ENCODE data around the gene ABHD1. TPM values are rescaled to one million over a fixed set of nuclear protein-coding genes. Genes with fewer than 3 reads are reported as not detected.
A peak's percentile ranks its signal among the peaks of the same experiment; 100 is the strongest.
"Not testable (repeated sequence)": the region's sequence is repeated elsewhere in the genome, so short reads cannot be mapped to it uniquely, and the experiment has no call there.

ABHD1 gene
- total RNA-seq, 1 experiment from 2014 or later = not detected

DNA sequence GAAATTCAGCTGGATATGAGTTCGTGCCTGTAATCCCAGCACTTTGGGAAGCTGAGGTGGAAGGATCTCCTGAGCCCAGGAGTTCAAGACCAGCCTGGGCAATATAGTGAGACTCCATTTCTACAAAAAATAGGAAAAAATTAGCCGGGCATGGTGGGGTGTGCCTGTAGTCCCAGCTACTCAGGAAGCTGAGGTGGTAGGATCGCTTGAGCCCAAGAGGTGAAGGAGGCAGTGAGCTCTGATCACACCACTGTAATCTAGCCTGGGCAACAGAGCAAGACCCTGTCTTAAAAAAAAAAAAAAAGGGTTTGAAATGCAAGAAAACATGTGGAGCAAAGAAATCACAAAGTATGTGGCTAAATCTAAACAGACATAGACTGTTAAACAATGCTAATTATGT, 14.5 kb upstream of the ABHD1 start:
- H3K9me3 ChIP-seq (replicated peaks) = no peaks in the 10 kb centered on the region; the same call in 1 of the 2 replicates
- H3K27ac ChIP-seq = no peak overlapping the region
- no peaks in the 10 kb centered on the region for H3K4me1 ChIP-seq (replicated peaks)
- DNase-seq (ENCODE audit: low read depth in 1 of 2, low spot score in 2 of 2) = no peak
- H3K4me3 ChIP-seq = no peak overlapping the region
- H3K36me3 ChIP-seq = no peaks in the 10 kb centered on the region
- no peaks in the 10 kb centered on the region for H3K27me3 ChIP-seq (replicated peaks)

DNA sequence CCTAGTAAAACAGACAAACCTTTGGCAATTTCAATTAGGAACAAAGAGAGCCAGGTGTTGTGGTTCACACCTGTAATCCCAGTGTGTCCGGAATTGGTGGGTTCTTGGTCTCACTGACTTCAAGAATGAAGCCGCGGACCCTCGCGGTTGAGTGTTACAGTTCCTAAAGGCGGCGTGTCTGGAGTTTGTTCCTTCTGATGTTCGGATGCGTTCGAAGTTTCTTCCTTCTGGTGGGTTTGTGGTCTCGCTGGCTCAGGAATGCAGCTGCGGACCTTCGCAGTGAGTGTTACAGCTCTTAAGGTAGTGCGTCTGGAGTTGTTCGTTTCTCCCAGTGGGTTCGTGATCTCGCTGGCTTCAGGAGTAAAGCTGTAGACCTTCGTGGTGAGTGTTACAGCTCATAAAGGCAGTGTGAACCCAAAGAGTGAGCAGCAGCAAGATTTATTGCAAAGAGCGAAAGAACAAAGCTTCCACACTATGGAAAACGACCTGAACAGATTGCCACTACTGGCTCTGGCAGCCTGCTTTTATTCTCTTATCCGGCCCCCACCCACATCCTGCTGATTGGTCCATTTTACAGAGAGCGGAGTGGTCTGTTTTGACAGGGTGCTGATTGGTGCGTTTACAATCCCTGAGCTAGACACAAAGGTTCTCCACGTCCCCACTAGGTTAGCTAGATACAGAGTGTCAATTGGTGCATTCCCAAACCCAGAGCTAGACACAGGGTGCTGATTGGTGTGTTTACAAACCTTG, 12.8 kb upstream of the ABHD1 start:
- H3K4me1 ChIP-seq (replicated peaks); DNase-seq (ENCODE audit: low read depth in 1 of 2, low spot score in 2 of 2); H3K27ac ChIP-seq; H3K9me3 ChIP-seq (replicated peaks); H3K4me3 ChIP-seq; H3K27me3 ChIP-seq (replicated peaks); H3K36me3 ChIP-seq: not testable (repeated sequence)

DNA sequence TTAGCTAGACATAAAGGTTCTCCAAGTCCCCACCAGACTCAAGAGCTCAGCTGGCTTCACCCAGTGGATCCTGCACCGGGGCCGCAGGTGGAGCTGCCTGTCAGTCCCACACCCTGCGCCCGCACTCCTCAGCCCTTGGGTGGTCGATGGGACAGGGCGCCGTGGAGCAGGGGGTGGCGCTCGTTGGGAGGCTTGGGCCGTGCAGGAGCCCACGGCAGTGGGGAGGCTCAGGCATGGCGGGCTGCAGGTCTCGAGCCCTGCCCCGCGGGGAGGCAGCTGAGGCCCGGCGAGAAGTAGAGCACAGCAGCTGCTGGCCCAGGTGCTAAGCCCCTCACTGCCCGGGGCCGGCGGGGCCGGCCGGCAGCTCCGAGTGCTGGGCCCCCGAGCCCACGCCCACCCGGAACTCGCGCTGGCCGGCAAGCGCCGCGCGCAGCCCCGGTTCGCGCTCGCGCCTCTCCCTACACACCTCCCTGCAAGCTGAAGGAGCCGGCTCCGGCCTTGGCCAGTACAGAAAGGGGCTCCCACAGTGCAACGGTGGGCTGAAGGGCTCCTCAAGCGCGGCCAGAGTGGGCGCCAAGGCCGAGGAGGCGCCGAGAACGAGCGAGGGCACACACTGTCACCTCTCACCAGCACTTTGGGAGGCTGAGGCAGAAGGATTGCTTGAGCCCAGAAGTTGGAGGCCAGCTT, 12.1 kb upstream of the ABHD1 start:
- H3K36me3 ChIP-seq; DNase-seq (ENCODE audit: low read depth in 1 of 2, low spot score in 2 of 2); H3K4me1 ChIP-seq (replicated peaks); H3K4me3 ChIP-seq; H3K27ac ChIP-seq; H3K27me3 ChIP-seq (replicated peaks); H3K9me3 ChIP-seq (replicated peaks): not testable (repeated sequence)

DNA sequence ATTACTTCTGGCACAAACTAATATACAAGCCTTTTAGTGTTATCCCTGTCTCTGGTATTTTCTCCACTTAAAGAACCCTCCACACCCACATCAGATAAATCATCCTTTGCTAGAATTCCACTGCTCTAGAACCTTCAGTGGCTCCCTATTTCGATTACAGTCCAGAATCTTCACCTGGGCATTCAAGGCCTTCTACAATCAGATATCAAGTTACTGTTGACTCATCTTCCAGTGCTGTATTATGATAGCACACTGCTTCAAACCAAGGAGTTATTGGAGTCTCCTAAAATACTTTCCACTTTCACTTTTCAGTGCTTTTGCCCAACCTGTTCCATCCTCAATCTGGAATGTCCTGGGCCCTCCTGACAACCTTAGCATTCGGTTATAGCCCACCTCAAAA, 8.1 kb upstream of the ABHD1 start:
- Histone ChIP-seq H3K4me1 (replicated peaks) (peaks cover 9% of the 10 kb centered on the region), H3K36me3 (no peaks in the 10 kb centered on the region), H3K9me3 (replicated peaks) (no peaks in the 10 kb centered on the region), H3K27ac (no peak overlapping the region), H3K4me3 (no peak overlapping the region), H3K27me3 (replicated peaks) (peaks cover 19% of the 10 kb centered on the region)
- no peak for DNase-seq (ENCODE audit: low read depth in 1 of 2, low spot score in 2 of 2)

DNA sequence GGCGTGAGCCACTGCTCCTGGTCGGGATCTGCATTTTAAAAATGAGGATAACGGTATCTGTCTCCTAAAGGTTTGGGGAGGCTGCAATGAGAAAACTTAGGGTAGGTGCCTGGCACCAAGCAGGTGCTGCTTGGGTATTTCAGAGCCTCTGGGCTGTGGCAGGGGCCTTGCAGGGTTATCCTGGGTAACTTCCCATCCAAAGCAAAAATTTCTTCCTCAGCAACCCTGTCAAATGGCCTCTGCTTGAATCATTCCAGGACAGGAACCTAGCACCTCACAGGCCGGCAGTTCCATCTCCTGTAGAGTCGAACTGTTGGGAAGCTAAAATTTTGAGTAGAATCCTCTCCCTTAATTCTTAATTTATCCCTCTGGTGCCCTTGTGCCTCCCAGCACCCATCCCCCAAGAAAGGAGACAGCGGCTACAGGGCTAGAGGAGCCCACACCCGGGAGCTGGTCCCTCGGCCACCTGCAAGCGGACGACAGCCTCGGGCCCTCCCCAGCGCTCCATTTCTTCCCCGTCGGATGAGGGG, 5.6 kb upstream of the ABHD1 start:
- no peaks in the 10 kb centered on the region for H3K9me3 ChIP-seq (replicated peaks)
- no peak for DNase-seq (ENCODE audit: low read depth in 1 of 2, low spot score in 2 of 2)
- no peaks in the 10 kb centered on the region for H3K36me3 ChIP-seq
- H3K27ac ChIP-seq = no peak overlapping the region
- H3K27me3 ChIP-seq (replicated peaks) = peaks cover 19% of the 10 kb centered on the region
- no peak overlapping the region for H3K4me3 ChIP-seq
- H3K4me1 ChIP-seq (replicated peaks) = peaks cover 15% of the 10 kb centered on the region

DNA sequence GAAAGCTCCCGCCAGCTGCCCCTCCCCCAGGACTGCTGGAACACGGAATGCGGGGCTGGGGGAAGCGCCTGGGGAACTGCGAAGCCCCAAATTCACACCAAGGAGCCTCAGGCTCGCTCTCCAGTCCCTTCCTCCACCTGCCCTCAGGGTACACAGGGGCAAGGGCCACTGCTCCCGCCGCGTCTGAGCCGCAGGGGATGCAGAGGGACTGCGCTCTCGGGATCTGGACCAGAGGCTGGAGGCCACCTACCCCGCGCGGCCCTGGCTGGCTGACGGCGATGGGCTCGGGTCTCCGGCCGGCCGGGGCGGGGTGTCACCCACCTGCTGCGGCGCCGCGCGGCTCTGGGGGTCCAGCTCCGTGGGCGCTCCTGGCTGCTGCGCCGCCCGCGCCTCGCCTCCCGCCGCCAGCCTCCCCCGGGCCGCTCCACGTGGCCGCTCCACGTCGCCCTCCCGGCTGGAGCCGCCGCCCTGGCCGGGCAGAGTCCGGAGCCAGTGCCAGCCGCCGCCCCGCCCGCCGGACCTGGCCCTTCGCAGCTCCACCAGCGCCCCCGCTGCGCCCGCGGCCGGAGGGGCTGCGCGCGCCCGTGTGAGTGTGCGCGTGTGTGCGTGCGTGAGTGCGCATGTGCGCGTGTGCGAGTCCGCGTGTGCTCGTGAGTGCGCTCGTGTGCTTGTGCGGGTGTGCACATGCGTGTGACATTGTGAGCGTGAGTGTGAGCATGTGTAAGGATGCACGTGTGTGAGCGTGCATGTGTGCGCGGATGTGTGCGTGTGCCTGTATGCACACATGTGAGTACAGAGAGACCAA, 4.9 kb upstream of the ABHD1 start, which contains the start of gene CGREF1:
TSS of gene CGREF1 (minus strand) at position 604 of the 805 bp plus-strand sequence. CDS start 14,762 bp downstream, outside the sequence.
- DNase-seq (ENCODE audit: low read depth in 1 of 2, low spot score in 2 of 2) = no peak
- Histone ChIP-seq H3K9me3 (replicated peaks) (no peaks in the 10 kb centered on the region), H3K4me1 (replicated peaks) (peaks cover 22% of the 10 kb centered on the region), H3K36me3 (no peaks in the 10 kb centered on the region), H3K4me3 (peak within 1 kb of the TSS; percentile 28), H3K27me3 (replicated peaks) (peaks cover 19% of the 10 kb centered on the region), H3K27ac (no peak within 1 kb of the TSS)

DNA sequence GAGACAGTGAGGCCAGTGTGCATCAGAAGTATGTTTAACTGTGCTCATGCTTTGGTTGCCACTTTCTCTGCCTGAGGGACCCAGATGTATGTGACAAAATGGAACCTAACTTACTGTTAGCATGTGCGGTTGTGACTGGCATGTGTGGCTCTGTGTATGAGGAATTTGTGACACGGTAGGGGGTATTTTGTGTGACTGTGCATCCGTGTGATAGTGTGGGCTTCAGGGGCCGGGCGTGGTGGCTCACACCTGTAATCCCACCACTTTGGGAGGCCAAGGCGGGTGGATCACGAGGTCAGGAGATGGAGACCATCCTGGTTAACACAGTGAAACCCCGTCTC, 4.3 kb upstream of the ABHD1 start:
- H3K36me3 ChIP-seq; H3K27ac ChIP-seq; DNase-seq (ENCODE audit: low read depth in 1 of 2, low spot score in 2 of 2); H3K9me3 ChIP-seq (replicated peaks); H3K4me3 ChIP-seq: not testable (repeated sequence)
- Histone ChIP-seq H3K4me1 (replicated peaks) (peaks cover 24% of the 10 kb centered on the region), H3K27me3 (replicated peaks) (peaks cover 19% of the 10 kb centered on the region)

DNA sequence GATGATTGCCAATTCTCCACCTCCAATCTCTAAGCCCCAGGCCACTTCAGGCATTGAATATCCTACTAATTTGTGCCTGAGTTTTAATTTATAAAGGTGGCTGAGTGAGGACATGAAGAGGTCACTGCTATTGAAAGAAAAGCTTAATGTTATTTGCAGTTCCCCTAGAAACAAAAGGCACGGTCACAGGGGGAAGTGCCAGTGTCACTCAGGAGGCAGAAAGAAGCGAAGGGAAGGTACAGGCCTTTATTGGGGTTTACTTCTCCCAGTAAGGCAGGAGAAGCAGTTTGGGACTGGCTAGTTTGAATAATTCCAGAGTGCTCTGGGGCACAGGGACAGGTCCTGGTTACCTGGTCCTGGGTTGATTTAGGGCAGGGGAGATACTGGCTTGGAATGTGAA, 1.7 kb upstream of the ABHD1 start:
- peaks cover 19% of the 10 kb centered on the region for H3K27me3 ChIP-seq (replicated peaks)
- H3K4me3 ChIP-seq = no peak overlapping the region

DNA sequence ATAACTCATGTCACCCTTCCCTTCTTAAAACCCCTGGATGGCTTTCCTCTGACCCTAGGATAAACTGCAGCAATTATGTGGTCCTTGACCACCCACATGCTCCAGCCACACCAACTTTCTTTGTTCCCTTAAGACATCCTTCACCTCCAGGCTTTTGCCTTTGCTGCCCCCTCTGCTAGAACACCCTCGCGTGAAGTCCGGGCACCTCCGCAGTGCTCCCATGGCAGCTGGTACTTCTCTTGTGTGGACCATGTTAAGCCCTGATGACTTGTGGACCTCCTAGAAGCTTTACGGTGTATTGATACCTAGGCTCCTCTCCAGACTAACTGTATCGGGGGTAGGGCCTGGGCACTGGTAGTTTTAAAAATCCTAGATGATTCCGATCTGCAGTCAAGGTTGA, 824 bp upstream of the ABHD1 start:
- H3K27ac ChIP-seq = no peak overlapping the region
- no peaks in the 10 kb centered on the region for H3K36me3 ChIP-seq
- no peak overlapping the region for H3K4me3 ChIP-seq
- peaks cover 24% of the 10 kb centered on the region for H3K4me1 ChIP-seq (replicated peaks)
- H3K27me3 ChIP-seq (replicated peaks) = peaks cover 18% of the 10 kb centered on the region
- no peak for DNase-seq (ENCODE audit: low read depth in 1 of 2, low spot score in 2 of 2)
- no peaks in the 10 kb centered on the region for H3K9me3 ChIP-seq (replicated peaks)

More for the DNA sequence above, 1.7 kb upstream of the ABHD1 start:
- Histone ChIP-seq H3K36me3 (no peaks in the 10 kb centered on the region), H3K4me1 (replicated peaks) (peaks cover 24% of the 10 kb centered on the region), H3K9me3 (replicated peaks) (no peaks in the 10 kb centered on the region), H3K27ac (no peak overlapping the region)
- no peak for DNase-seq (ENCODE audit: low read depth in 1 of 2, low spot score in 2 of 2)

DNA sequence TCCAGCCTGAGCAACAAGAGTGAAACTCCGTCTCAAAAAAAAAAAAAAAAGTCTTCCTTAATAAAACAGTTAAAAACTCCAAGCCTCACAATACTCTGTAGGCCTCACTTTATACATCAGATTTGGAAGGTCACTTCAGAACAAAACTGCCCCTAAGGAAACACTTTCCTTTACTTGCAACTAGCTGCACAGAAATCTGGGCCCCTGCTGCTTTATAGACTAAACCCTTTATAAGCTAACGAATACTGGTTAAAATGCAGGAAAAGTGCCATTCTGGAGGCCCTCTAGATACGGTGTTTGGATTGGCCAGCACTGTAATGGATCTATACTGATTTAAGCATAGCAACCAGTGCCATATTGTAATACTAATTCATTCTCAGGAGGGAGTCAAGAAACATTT, 1.5 kb downstream of the ABHD1 start:
- DNase-seq (ENCODE audit: low read depth in 1 of 2, low spot score in 2 of 2) = no peak
- Histone ChIP-seq H3K4me1 (replicated peaks) (peaks cover 15% of the 10 kb centered on the region), H3K4me3 (no peak overlapping the region), H3K9me3 (replicated peaks) (no peaks in the 10 kb centered on the region), H3K27me3 (replicated peaks) (no peaks in the 10 kb centered on the region), H3K36me3 (peaks cover 6% of the 10 kb centered on the region), H3K27ac (no peak overlapping the region)

DNA sequence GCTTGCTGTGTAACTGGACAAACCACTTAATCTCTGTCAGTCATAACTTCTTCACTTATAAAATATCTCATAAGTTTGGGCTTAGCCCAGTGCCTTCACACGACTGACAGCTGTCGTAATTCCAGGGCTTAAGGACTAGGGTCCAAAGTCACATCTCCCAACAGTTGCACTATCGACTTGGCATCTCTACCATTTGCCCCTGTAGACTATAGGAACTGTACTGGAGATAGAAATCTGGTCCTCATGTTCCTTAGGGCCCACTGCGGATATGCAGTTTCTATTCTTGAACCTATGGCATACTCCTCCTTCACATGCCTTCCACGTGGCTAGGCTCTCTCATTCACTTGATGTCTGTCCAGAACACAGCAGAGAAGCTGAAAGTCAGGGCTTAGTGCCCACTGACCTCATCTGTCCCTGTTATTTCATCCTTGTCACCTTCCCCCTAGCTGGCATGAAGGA, 2.7 kb downstream of the ABHD1 start:
- peaks cover 18% of the 10 kb centered on the region for H3K36me3 ChIP-seq
- H3K27ac ChIP-seq = no peak overlapping the region
- H3K9me3 ChIP-seq (replicated peaks) = no peaks in the 10 kb centered on the region
- DNase-seq (ENCODE audit: low read depth in 1 of 2, low spot score in 2 of 2) = no peak
- no peaks in the 10 kb centered on the region for H3K27me3 ChIP-seq (replicated peaks)
- peaks cover 15% of the 10 kb centered on the region for H3K4me1 ChIP-seq (replicated peaks)
- no peak overlapping the region for H3K4me3 ChIP-seq

DNA sequence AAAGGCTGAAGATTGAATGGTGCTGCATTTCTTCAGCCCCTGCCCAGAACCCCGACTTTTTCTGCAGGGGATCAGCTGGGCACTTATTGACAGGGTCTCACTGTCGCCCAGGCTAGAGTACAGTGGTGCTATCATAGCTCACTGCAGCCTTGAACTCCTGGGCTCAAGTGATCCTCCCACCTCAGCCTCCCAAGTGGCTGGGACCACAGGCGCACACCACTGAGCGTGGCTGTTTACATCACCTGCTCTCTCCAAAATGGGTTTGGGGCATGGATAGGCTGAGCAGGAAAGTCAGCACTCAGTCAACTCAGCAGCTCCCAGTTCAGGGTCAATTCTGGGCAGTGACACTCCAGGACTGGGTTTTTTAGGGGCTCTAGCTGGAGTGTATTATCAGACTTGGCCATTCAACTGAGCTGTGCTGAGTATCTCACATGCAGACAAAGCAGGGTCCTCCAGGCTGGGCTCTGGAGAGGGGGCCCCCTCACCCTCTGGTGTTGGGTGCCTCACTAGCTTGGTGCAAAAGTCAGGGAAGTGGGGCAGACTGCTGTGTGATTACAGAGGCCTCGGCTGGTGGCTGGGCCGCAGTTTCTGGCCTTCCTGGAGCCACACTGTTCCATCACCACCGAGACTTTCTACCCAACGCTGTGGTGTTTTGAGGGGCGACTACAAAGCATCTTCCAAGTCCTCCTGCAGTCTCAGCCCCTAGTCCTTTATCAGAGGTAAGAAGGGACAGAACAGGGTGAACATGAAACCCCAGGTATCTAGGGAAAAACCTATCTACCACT, 4.5 kb downstream of the ABHD1 start:
- Histone ChIP-seq H3K27ac (no peak overlapping the region), H3K9me3 (replicated peaks) (no peaks in the 10 kb centered on the region), H3K4me3 (no peak overlapping the region), H3K36me3 (peaks cover 36% of the 10 kb centered on the region), H3K4me1 (replicated peaks) (peaks cover 13% of the 10 kb centered on the region), H3K27me3 (replicated peaks) (no peaks in the 10 kb centered on the region)
- no peak for DNase-seq (ENCODE audit: low read depth in 1 of 2, low spot score in 2 of 2)

All from SJSA1 (cell line).